Gastrocnemius medialis (tissue), 4 donors: ENCODE measurements around the gene GPR137. TPM values are rescaled to one million over a fixed set of nuclear protein-coding genes. Genes with fewer than 3 reads are reported as not detected.

ENCODE experiments used
- ATAC-seq, 2 donors: fragments of 150-250 bp; one replicate each; pipeline ENCODE4 v1.9.1; 2016
- DNase-seq, 2 donors: peaks; one replicate each; pipeline ENCODE4 v3.0.0-alpha.2; 2019
- H3K27ac ChIP-seq, 4 donors: fragments of 200-600 bp; sonication (generic); 1 replicate in 1 of 4; 2 replicates in 3 of 4; pipeline ENCODE4 v1.5.1; 2016 to 2018; ENCODE audit warnings: mild to moderate bottlenecking in 2 of 4, moderate library complexity in 1 of 4
- H3K27me3 ChIP-seq, 3 donors: fragments of 200-600 bp; sonication (generic) in 2 of 3; 1 replicate in 1 of 3; 2 replicates in 2 of 3; pipeline versions ENCODE4 v1.5.1 to v1.6.0; 2016 to 2019; ENCODE audit warnings: mild to moderate bottlenecking in 1 of 3, moderate library complexity in 1 of 3
- H3K36me3 ChIP-seq, 2 donors: fragments of 200-600 bp; sonication (generic) in 1 of 2; one replicate each; pipeline ENCODE4 v1.5.1; 2017 to 2018
- H3K4me1 ChIP-seq, 2 donors: fragments of 200-600 bp; sonication (generic) in 1 of 2; one replicate each; pipeline ENCODE4 v1.5.1; 2016 to 2017; ENCODE audit warnings: mild to moderate bottlenecking in 2 of 2
- H3K4me3 ChIP-seq, 4 donors: fragments of 200-600 bp; sonication (generic) in 3 of 4; 1 replicate in 1 of 4; 2 replicates in 3 of 4; pipeline ENCODE4 v1.5.1; 2016 to 2019; ENCODE audit warnings: mild to moderate bottlenecking in 2 of 4
- H3K9me3 ChIP-seq, 3 donors: fragments of 200-600 bp; sonication (generic) in 2 of 3; 1 replicate in 1 of 3; 2 replicates in 2 of 3; pipeline ENCODE4 v1.5.1; 2016 to 2019
- CTCF ChIP-seq, 5 experiments: fragments of 450-650 bp in 3 of 5; fragments of 200-600 bp in 2 of 5; sonication (generic) in 2 of 5; IDR thresholded peaks in 4 of 5; conservative IDR thresholded peaks in 1 of 5; 1 replicate in 4 of 5; 2 replicates in 1 of 5; pipeline ENCODE4 v1.5.1; 2016 to 2019; ENCODE audit warnings: antibody characterized with exemption in 5 of 5, mild to moderate bottlenecking in 3 of 5, moderate library complexity in 3 of 5
- POLR2A ChIP-seq, 2 donors: fragments of 450-650 bp; IDR thresholded peaks; one replicate each; pipeline ENCODE4 v1.6.1; 2017; ENCODE audit warnings: antibody characterized with exemption in 2 of 2, mild to moderate bottlenecking in 2 of 2, moderate library complexity in 2 of 2
- in situ Hi-C, 4 donors: fragments of 200-750 bp; cut with MboI; loops; one replicate each; pipeline versions ENCODE4 v1.15.0 to v1.8.0; 2017; ENCODE audit warnings: low sequenced_read_pairs in 4 of 4
- intact Hi-C: fragments of 100-400 bp; cut with DNase I; formaldehyde crosslinking; loops from one replicate; pipeline ENCODE4 v1.15.1; 2023; ENCODE audit warnings: low total_unique reads
- total RNA-seq, 4 donors: library from RNA; depleted of rRNA; stranded (reverse); fragments of >200 nt; gene quantifications; one replicate each; pipeline versions ENCODE4 v1.1.0 to v1.2.3, GENCODE V29; 2016

GPR137 gene
- total RNA-seq, 4 donors from 2014 or later = 13.8 to 28.9 (median 20.4) TPM

- no peaks in the 10 kb centered on the region for H3K9me3 ChIP-seq
- H3K27ac ChIP-seq = no peak overlapping the region
- H3K27me3 ChIP-seq = no peaks in the 10 kb centered on the region
- intact Hi-C loops (no loop called here), in situ Hi-C loops (no loop called here)
- peaks cover 0 to 16% of the 10 kb centered on the region in 2 donors for H3K36me3 ChIP-seq
- TF ChIP-seq POLR2A (IDR thresholded peaks at IDR 0.05) (no peak), CTCF (IDR thresholded peaks at IDR 0.05 in 4 of 5, conservative IDR thresholded peaks at IDR 0.05 in 1 of 5) (no peak)
- no peak overlapping the region for H3K4me3 ChIP-seq
- H3K4me1 ChIP-seq = peaks cover 0 to 8% of the 10 kb centered on the region in 2 donors
- DNase-seq (no peak), ATAC-seq (no peak)
Measured at GRCh38 chr11:64324692-64325469, 39.2 kb downstream of the GPR137 start.

DNA sequence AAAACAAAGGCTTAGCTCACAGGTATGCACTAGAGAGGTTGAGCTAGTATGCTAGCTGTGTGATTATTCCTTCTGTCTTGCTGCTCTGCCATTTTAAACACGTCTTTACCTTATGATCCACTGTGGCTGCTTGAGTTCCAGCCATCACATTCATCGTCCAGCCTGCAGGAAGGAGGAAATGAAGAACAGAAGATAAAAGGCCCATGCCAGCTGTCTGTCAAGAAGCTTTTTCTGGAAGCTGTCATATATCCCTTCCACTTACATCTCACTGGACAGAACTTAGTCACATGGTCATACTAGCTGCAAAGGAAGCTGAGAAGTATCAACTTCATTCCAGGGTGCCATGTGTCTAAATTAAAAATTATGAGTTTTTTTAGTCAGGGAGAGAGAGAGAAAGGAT lies 41.7 kb downstream of the GPR137 start:
- Histone ChIP-seq H3K9me3 (no peaks in the 10 kb centered on the region), H3K36me3 (no peaks in the 10 kb centered on the region), H3K4me1 (peaks cover 0 to 8% of the 10 kb centered on the region in 2 donors), H3K27me3 (no peaks in the 10 kb centered on the region), H3K27ac (no peak overlapping the region), H3K4me3 (no peak overlapping the region)
- DNase-seq (no peak), ATAC-seq (no peak)
- intact Hi-C loops = no loop called here
- in situ Hi-C loops = no loop called here
- TF ChIP-seq CTCF (IDR thresholded peaks at IDR 0.05 in 4 of 5, conservative IDR thresholded peaks at IDR 0.05 in 1 of 5) (no peak), POLR2A (IDR thresholded peaks at IDR 0.05) (no peak)

- in situ Hi-C loops = no loop called here
- Histone ChIP-seq H3K4me1 (peaks cover 0 to 8% of the 10 kb centered on the region in 2 donors), H3K4me3 (no peak overlapping the region), H3K36me3 (no peaks in the 10 kb centered on the region), H3K9me3 (no peaks in the 10 kb centered on the region), H3K27ac (no peak overlapping the region), H3K27me3 (no peaks in the 10 kb centered on the region)
- no peak for TF ChIP-seq CTCF (IDR thresholded peaks at IDR 0.05 in 4 of 5, conservative IDR thresholded peaks at IDR 0.05 in 1 of 5)
- no peak for TF ChIP-seq POLR2A (IDR thresholded peaks at IDR 0.05)
- ATAC-seq (no peak), DNase-seq (no peak)
- intact Hi-C loops = no loop called here
Measured at GRCh38 chr11:64327993-64328392, 42.3 kb downstream of the GPR137 start.

- intact Hi-C loops = no loop called here
- TF ChIP-seq CTCF (IDR thresholded peaks at IDR 0.05 in 4 of 5, conservative IDR thresholded peaks at IDR 0.05 in 1 of 5) = no peak
- TF ChIP-seq POLR2A (IDR thresholded peaks at IDR 0.05) = no peak
- peaks cover 0 to 8% of the 10 kb centered on the region in 2 donors for H3K4me1 ChIP-seq
- no peak for DNase-seq
- no peaks in the 10 kb centered on the region for H3K27me3 ChIP-seq
- H3K27ac ChIP-seq = no peak overlapping the region
- ATAC-seq = no peak
- H3K36me3 ChIP-seq = no peaks in the 10 kb centered on the region
- no peaks in the 10 kb centered on the region for H3K9me3 ChIP-seq
- in situ Hi-C loops = no loop called here
- no peak overlapping the region for H3K4me3 ChIP-seq
Measured at GRCh38 chr11:64330888-64331287, 45.2 kb downstream of the GPR137 start.
